ENCODE measurements around the gene RBM8A. TPM values are rescaled to one million over a fixed set of nuclear protein-coding genes. Genes with fewer than 3 reads are reported as not detected.

Gene RBM8A
- total RNA-seq, 1 donor from 2014 or later = 206 TPM

GRCh38 chr1:145906954-145907753, 20.1 kb downstream of the RBM8A start:
- Mint-ChIP-seq H3K4me1 (ENCODE audit: low read depth, unreplicated experiment) (no peaks in the 10 kb centered on the region), H3K9me3 (ENCODE audit: unreplicated experiment) (no peaks in the 10 kb centered on the region), H3K36me3 (ENCODE audit: unreplicated experiment) (no peaks in the 10 kb centered on the region), H3K4me3 (ENCODE audit: unreplicated experiment) (no peak overlapping the region), H3K27me3 (ENCODE audit: unreplicated experiment) (peaks cover 3% of the 10 kb centered on the region), H3K27ac (ENCODE audit: unreplicated experiment) (no peak overlapping the region)
- DNase-seq = no peak
- no peak for TF ChIP-seq CTCF (IDR thresholded peaks at IDR 0.05; ENCODE audit: partially characterized antibody, unreplicated experiment)

GRCh38 chr1:145901312-145902021, 25.8 kb downstream of the RBM8A start:
- Mint-ChIP-seq H3K4me1 (ENCODE audit: low read depth, unreplicated experiment) (no peaks in the 10 kb centered on the region), H3K27ac (ENCODE audit: unreplicated experiment) (no peak overlapping the region), H3K36me3 (ENCODE audit: unreplicated experiment) (no peaks in the 10 kb centered on the region), H3K27me3 (ENCODE audit: unreplicated experiment) (peaks cover 6% of the 10 kb centered on the region), H3K4me3 (ENCODE audit: unreplicated experiment) (no peak overlapping the region), H3K9me3 (ENCODE audit: unreplicated experiment) (no peaks in the 10 kb centered on the region)
- TF ChIP-seq CTCF (IDR thresholded peaks at IDR 0.05; ENCODE audit: partially characterized antibody, unreplicated experiment) = no peak
- no peak for DNase-seq

- Mint-ChIP-seq H3K36me3 (ENCODE audit: unreplicated experiment) (no peaks in the 10 kb centered on the region), H3K27me3 (ENCODE audit: unreplicated experiment) (peaks cover 7% of the 10 kb centered on the region), H3K9me3 (ENCODE audit: unreplicated experiment) (no peaks in the 10 kb centered on the region), H3K4me1 (ENCODE audit: low read depth, unreplicated experiment) (no peaks in the 10 kb centered on the region), H3K4me3 (ENCODE audit: unreplicated experiment) (no peak overlapping the region), H3K27ac (ENCODE audit: unreplicated experiment) (no peak overlapping the region)
- no peak for TF ChIP-seq CTCF (IDR thresholded peaks at IDR 0.05; ENCODE audit: partially characterized antibody, unreplicated experiment)
- DNase-seq = no peak
Observed at GRCh38 chr1:145898756-145899155, 28.5 kb downstream of the RBM8A start.

- Mint-ChIP-seq H3K27me3 (ENCODE audit: unreplicated experiment) (peaks cover 8% of the 10 kb centered on the region), H3K9me3 (ENCODE audit: unreplicated experiment) (no peaks in the 10 kb centered on the region), H3K27ac (ENCODE audit: unreplicated experiment) (no peak overlapping the region), H3K4me1 (ENCODE audit: low read depth, unreplicated experiment) (no peaks in the 10 kb centered on the region), H3K36me3 (ENCODE audit: unreplicated experiment) (no peaks in the 10 kb centered on the region), H3K4me3 (ENCODE audit: unreplicated experiment) (no peak overlapping the region)
- DNase-seq = no peak
- TF ChIP-seq CTCF (IDR thresholded peaks at IDR 0.05; ENCODE audit: partially characterized antibody, unreplicated experiment) = no peak
Observed at GRCh38 chr1:145897969-145898368, 29.3 kb downstream of the RBM8A start.

GRCh38 chr1:145895471-145895870, 31.8 kb downstream of the RBM8A start:
- Mint-ChIP-seq H3K9me3 (ENCODE audit: unreplicated experiment) (no peaks in the 10 kb centered on the region), H3K36me3 (ENCODE audit: unreplicated experiment) (no peaks in the 10 kb centered on the region), H3K4me1 (ENCODE audit: low read depth, unreplicated experiment) (peaks cover 4% of the 10 kb centered on the region), H3K27ac (ENCODE audit: unreplicated experiment) (no peak overlapping the region), H3K27me3 (ENCODE audit: unreplicated experiment) (peaks cover 4% of the 10 kb centered on the region), H3K4me3 (ENCODE audit: unreplicated experiment) (no peak overlapping the region)
- no peak for DNase-seq
- no peak for TF ChIP-seq CTCF (IDR thresholded peaks at IDR 0.05; ENCODE audit: partially characterized antibody, unreplicated experiment)
